Adrenal gland (tissue), 12 donors: ENCODE results near the gene KLHL26. TPM values are rescaled to one million over a fixed set of nuclear protein-coding genes. Genes with fewer than 3 reads are reported as not detected.
A peak's percentile ranks its signal among the peaks of the same experiment; 100 is the strongest.

Source experiments
- DNase-seq, 7 donors: peaks; one replicate each; pipeline ENCODE4 v3.0.0-alpha.2; 2019 to 2020
- H3K27ac ChIP-seq, 5 donors: fragments of 200-600 bp; sonication (generic) in 4 of 5; 1 replicate in 3 of 5; 2 replicates in 2 of 5; pipeline versions ENCODE4 v1.5.1 to v1.8.0; 2016 to 2020; ENCODE audit warnings: mild to moderate bottlenecking in 1 of 5
- H3K27me3 ChIP-seq: fragments of 200-600 bp; 2 replicates; pipeline ENCODE4 v1.8.0; 2021
- H3K36me3 ChIP-seq, 2 donors: fragments of 200-600 bp; replicated peaks in 1 of 2; 1 replicate in 1 of 2; 2 replicates in 1 of 2; pipeline versions ENCODE4 v1.5.1 to v1.8.0; 2018 to 2022
- H3K4me1 ChIP-seq, 2 donors: fragments of 200-600 bp; replicated peaks in 1 of 2; 1 replicate in 1 of 2; 2 replicates in 1 of 2; pipeline versions ENCODE4 v1.5.1 to v1.8.0; 2018 to 2021
- H3K4me3 ChIP-seq, 4 donors: fragments of 200-600 bp; sonication (generic) in 3 of 4; one replicate each; pipeline ENCODE4 v1.5.1; 2016 to 2018
- H3K9me3 ChIP-seq, 3 donors: fragments of 200-600 bp; sonication (generic) in 1 of 3; replicated peaks in 1 of 3; 1 replicate in 2 of 3; 2 replicates in 1 of 3; pipeline versions ENCODE4 v1.5.1 to v1.8.0; 2016 to 2021
- POLR2A ChIP-seq, 2 donors: fragments of 450-650 bp; IDR thresholded peaks; one replicate each; pipeline ENCODE4 v1.6.1; 2017; ENCODE audit warnings: antibody characterized with exemption in 2 of 2, mild to moderate bottlenecking in 2 of 2, moderate library complexity in 1 of 2
- WGBS, 4 donors: extraction: QIAGEN DNeasy Blood & Tissue Kit in 2 of 4; methylation state at CpG; one replicate each; pipeline versions ENCODE4 v1.1.5 to v1.1.7; 2013 to 2017; 5-methylcytosine and 5-hydroxymethylcytosine counted together
- intact Hi-C, 2 donors: fragments of 100-400 bp; cut with DNase I; formaldehyde crosslinking; loops; one replicate each; pipeline versions ENCODE4 v1.14.1 to v1.15.0; 2022 to 2023
- polyA plus RNA-seq, 3 donors: library from polyadenylated mRNA; stranded (reverse); fragments of 200-250 nt in 2 of 3; fragments of 350-450 nt in 1 of 3; fragmentation: Illumina TruSeq in 1 of 3; extraction: RNeasy Lipid Tissue Mini Kit (QIAGEN cat#74804) in 1 of 3; gene quantifications; one replicate each; pipeline ENCODE4 v1.2.3, GENCODE V29; 2013 to 2014
- total RNA-seq, 9 donors: library from RNA; depleted of rRNA in 4 of 9; stranded (reverse); fragments of >200 nt in 4 of 9; fragments of 120-200 nt in 1 of 9; fragmentation: NEBNext Ultra II Directional in 1 of 9; extraction: Animal tissue kit (Norgen Biotek cat#: 25700) in 1 of 9; gene quantifications; one replicate each; pipeline versions ENCODE4 v1.1.0 to v1.2.4, GENCODE V29; 2013 to 2023
- TF ChIP-seq, protein P1 (sequence below), 6 experiments: fragments of 450-650 bp in 4 of 6; fragments of 200-600 bp in 2 of 6; sonication (generic) in 1 of 6; IDR thresholded peaks; 1 replicate in 5 of 6; 2 replicates in 1 of 6; pipeline versions ENCODE4 v1.5.1 to v1.8.0; 2016 to 2021; ENCODE audit warnings: antibody characterized with exemption in 6 of 6, mild to moderate bottlenecking in 2 of 6, moderate library complexity in 1 of 6
- donor health status: healthy with polysubstance abuse.
- donor health status: Bipolar disorder and iron deficiency.
- donor health status: DM: yes; HTN: yes; CAD: no.
- donor health status: DM: no; HTN: no; CAD: no.
- donor health status: DM: no; HTN: no; CAD: no.
- donor health status: DM: yes; HTN: yes; CAD: no.

The KLHL26 gene
- total and polyA plus RNA-seq, 12 donors: 1.4 to 15.2 (median 8.2) TPM

DNA sequence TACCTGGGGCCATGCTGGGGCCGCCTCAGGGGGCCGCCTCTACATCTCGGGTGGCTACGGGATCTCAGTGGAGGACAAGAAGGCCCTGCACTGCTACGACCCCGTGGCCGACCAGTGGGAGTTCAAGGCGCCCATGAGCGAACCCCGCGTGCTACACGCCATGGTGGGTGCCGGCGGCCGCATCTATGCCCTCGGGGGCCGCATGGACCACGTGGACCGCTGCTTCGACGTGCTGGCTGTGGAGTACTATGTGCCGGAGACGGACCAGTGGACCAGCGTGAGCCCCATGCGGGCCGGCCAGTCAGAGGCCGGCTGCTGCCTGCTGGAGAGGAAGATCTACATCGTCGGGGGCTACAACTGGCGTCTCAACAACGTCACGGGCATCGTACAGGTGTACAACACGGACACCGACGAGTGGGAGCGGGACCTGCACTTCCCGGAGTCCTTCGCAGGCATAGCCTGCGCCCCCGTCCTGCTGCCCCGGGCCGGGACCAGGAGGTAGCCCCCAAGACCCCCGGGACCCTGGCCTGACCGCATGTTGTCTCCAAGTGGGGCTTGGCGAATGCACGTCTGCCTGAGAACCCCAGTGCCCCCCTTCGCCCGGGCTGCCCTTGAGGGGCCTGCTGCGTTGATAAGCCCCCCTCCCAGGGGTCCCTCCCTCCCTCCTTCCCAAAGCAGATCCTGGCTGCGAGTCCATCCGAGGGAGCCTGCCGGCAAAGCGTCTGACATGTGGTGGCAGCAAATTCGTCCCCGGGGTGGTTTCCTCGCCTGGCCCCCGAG lies 32.1 kb downstream of the KLHL26 start:
- DNase-seq: no peak
- intact Hi-C loops: no loop called here
- no peak overlapping the region for H3K4me3 ChIP-seq
- peaks cover 0 to 28% of the 10 kb centered on the region in 2 donors for H3K36me3 ChIP-seq
- no peaks in the 10 kb centered on the region for H3K9me3 ChIP-seq
- H3K4me1 ChIP-seq: peaks cover 0 to 5% of the 10 kb centered on the region in 2 donors
- no peak overlapping the region for H3K27ac ChIP-seq
- 94 to 96% (median 95%) methylated on average over 32 to 58 of the region's 58 CpGs; no CpG with 5 or more reads in 1 of the 4 donors for WGBS, 4 donors
- TF ChIP-seq, protein P1, sequence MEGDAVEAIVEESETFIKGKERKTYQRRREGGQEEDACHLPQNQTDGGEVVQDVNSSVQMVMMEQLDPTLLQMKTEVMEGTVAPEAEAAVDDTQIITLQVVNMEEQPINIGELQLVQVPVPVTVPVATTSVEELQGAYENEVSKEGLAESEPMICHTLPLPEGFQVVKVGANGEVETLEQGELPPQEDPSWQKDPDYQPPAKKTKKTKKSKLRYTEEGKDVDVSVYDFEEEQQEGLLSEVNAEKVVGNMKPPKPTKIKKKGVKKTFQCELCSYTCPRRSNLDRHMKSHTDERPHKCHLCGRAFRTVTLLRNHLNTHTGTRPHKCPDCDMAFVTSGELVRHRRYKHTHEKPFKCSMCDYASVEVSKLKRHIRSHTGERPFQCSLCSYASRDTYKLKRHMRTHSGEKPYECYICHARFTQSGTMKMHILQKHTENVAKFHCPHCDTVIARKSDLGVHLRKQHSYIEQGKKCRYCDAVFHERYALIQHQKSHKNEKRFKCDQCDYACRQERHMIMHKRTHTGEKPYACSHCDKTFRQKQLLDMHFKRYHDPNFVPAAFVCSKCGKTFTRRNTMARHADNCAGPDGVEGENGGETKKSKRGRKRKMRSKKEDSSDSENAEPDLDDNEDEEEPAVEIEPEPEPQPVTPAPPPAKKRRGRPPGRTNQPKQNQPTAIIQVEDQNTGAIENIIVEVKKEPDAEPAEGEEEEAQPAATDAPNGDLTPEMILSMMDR (IDR thresholded peaks at IDR 0.05): no peak
- TF ChIP-seq POLR2A (IDR thresholded peaks at IDR 0.05): no peak
- H3K27me3 ChIP-seq: no peaks in the 10 kb centered on the region

- peak overlapping the region in 1 of 5 donors; percentile 6 for H3K27ac ChIP-seq
- no peak for DNase-seq
- intact Hi-C loops: no loop called here
- WGBS, 4 donors: 86 to 91% (median 89%) methylated on average over 9 to 12 of the region's 12 CpGs
- no peaks in the 10 kb centered on the region for H3K9me3 ChIP-seq
- H3K27me3 ChIP-seq: no peaks in the 10 kb centered on the region
- H3K4me3 ChIP-seq: no peak overlapping the region
- TF ChIP-seq, protein P1 (IDR thresholded peaks at IDR 0.05): no peak
- peaks cover 0 to 28% of the 10 kb centered on the region in 2 donors for H3K36me3 ChIP-seq
- no peaks in the 10 kb centered on the region for H3K4me1 ChIP-seq
These were observed 32.6 kb downstream of the KLHL26 start for GRCh38 chr19:18669524-18669817.

DNA sequence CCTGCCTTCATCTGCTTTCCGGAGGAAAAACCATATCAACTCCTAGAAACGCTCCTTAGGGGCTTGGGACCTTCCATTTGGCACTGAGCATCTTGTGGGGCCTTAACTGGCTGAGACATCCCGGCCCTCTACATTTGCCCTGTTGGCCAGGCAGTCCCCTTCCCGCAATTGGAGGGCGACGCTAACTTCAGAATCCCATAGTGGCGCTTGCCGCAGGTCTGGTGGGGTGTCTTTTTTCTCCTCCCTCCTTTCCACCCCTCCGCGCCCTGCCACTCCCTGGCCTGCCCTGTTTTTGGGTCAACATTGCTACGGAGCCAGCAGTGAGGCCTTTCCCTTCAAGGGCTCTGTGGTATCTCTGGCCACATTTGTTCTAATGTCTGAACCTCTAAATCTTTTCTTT lies 33.1 kb downstream of the KLHL26 start:
- intact Hi-C loops: loop anchor here in 1 of 2 donors (10.0 kb wide), 1 partner anchor 225 kb away; no protein-coding TSS in a partner anchor
- peaks cover 0 to 28% of the 10 kb centered on the region in 2 donors for H3K36me3 ChIP-seq
- no peaks in the 10 kb centered on the region for H3K9me3 ChIP-seq
- H3K27me3 ChIP-seq: no peaks in the 10 kb centered on the region
- H3K4me3 ChIP-seq: no peak overlapping the region
- 86 to 96% (median 91%) methylated on average over 9 to 11 of the region's 11 CpGs for WGBS, 4 donors
- no peak for TF ChIP-seq POLR2A (IDR thresholded peaks at IDR 0.05)
- TF ChIP-seq, protein P1 (IDR thresholded peaks at IDR 0.05): no peak
- no peaks in the 10 kb centered on the region for H3K4me1 ChIP-seq
- H3K27ac ChIP-seq: peak overlapping the region in 2 of 5 donors; percentile 6 to 47
- no peak for DNase-seq

GRCh38 chr19:18670312-18670711 lies 33.5 kb downstream of the KLHL26 start:
- Histone ChIP-seq H3K9me3 (no peaks in the 10 kb centered on the region), H3K27ac (peak overlapping the region in 1 of 5 donors; percentile 47), H3K4me3 (no peak overlapping the region), H3K27me3 (no peaks in the 10 kb centered on the region), H3K4me1 (no peaks in the 10 kb centered on the region), H3K36me3 (peaks cover 0 to 28% of the 10 kb centered on the region in 2 donors)
- 65 to 83% (median 78%) methylated on average over 12 to 13 of the region's 13 CpGs for WGBS, 4 donors
- DNase-seq: no peak
- intact Hi-C loops: loop anchor here in 1 of 2 donors (10.0 kb wide), 1 partner anchor 226 kb away; no protein-coding TSS in a partner anchor
- TF ChIP-seq, protein P1 (IDR thresholded peaks at IDR 0.05): no peak
- no peak for TF ChIP-seq POLR2A (IDR thresholded peaks at IDR 0.05)
